Measurements from ENCODE around the gene SUN5.

- no peak for TF ChIP-seq CTCF (IDR thresholded peaks at IDR 0.05)
- no peak for TF ChIP-seq POLR2A (IDR thresholded peaks at IDR 0.05)
Observed at GRCh38 chr20:33014336-33015113, 10.3 kb upstream of the SUN5 start.

Data from ovary (tissue), 3 donors.